NOMO-1 treated with DMSO at 0.1 percent for 48 hours (cell line): Measurements from ENCODE around the gene PLOD3.

Experiments used
- DNase-seq: peaks from one replicate; lab custom pipeline; 2025; ENCODE audit not compliant: unreplicated experiment; lab: John Stamatoyannopoulos, UW

The PLOD3 gene

DNA sequence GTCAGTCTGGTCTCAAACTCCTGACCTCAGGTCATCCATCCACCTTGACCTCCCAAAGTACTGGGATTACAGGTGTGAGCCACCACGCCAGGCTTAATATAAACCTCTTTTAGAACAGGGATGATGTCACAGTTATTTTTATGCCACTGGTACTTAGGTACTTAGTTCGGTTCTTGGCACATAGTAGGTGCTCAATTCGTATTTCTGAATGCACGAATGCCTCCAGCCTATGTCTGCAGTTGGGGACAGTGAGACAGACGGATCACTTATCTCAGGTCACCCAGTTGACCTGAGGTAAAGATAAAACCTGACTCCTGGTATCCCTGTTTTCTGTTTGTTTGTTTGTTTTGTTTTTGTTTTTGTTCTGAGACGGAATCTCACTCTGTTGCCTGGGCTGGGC lies 31.2 kb downstream of the PLOD3 start:
- no peak for DNase-seq

DNA sequence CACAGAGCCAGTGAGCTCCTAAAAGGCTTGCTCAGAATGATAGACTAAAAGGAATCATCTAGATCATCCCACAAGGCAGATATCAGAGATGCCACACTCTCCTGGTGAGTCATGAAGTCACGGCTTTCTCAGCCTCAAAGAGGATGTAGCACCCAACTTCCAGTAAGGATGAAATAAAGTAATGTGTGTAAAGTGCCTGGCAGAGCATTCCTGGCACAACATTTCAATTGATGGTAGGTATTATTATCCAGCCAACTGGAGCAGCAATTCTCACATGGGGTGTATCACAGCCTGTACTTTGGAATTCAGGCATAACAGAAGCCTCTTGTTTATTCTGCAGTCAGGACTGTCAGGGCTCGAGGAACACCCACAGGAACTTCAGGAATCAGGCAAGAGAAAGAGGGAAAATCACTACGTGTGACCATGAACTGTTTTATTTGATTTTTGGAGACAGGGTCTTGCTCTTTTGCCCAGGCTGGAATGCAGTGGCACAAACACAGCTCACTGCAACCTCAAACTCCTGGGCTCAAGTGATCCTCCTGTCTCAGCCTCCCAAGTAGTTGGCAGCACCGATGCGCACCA lies 32.0 kb downstream of the PLOD3 start:
- DNase-seq: no peak

- no peak for DNase-seq
These were observed 37.1 kb downstream of the PLOD3 start, which contains the start of gene NAT16 for GRCh38 chr7:101180130-101180755. Gene NAT16, minus strand, starts transcription at chr7:101180293. Its CDS starts 5,486 bp downstream, at chr7:101174807.

DNA sequence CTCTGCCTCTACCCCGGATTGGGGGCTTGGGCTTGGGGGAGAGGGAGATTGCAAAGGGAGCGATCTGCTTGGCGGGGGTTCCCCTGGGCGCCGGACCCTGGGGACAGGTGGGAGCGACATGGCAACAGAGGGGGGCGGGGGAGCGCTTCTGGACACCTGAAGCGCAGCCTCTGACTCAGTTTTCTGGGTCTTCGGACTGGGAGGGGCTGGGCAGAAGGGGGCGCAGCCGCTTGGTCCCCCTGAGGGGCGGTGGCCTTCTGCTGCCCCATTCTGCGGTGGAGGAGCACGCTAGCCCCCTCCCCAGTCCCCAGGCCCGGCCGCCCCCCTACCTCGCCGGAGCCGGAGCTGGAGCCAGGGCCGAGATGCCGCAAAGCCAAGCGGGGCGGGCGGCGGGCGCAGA lies 37.7 kb downstream of the PLOD3 start:
- DNase-seq: no peak

GRCh38 chr7:101179117-101179516 lies 38.3 kb downstream of the PLOD3 start:
- DNase-seq: no peak

- DNase-seq: no peak
These were observed 39.7 kb downstream of the PLOD3 start for GRCh38 chr7:101177644-101178043.

GRCh38 chr7:101175664-101176063 lies 41.7 kb downstream of the PLOD3 start:
- no peak for DNase-seq

- DNase-seq: no peak
These were observed 43.0 kb downstream of the PLOD3 start for GRCh38 chr7:101174322-101174854.

GRCh38 chr7:101173752-101174244 lies 43.6 kb downstream of the PLOD3 start:
- peak; percentile 59 for DNase-seq

DNA sequence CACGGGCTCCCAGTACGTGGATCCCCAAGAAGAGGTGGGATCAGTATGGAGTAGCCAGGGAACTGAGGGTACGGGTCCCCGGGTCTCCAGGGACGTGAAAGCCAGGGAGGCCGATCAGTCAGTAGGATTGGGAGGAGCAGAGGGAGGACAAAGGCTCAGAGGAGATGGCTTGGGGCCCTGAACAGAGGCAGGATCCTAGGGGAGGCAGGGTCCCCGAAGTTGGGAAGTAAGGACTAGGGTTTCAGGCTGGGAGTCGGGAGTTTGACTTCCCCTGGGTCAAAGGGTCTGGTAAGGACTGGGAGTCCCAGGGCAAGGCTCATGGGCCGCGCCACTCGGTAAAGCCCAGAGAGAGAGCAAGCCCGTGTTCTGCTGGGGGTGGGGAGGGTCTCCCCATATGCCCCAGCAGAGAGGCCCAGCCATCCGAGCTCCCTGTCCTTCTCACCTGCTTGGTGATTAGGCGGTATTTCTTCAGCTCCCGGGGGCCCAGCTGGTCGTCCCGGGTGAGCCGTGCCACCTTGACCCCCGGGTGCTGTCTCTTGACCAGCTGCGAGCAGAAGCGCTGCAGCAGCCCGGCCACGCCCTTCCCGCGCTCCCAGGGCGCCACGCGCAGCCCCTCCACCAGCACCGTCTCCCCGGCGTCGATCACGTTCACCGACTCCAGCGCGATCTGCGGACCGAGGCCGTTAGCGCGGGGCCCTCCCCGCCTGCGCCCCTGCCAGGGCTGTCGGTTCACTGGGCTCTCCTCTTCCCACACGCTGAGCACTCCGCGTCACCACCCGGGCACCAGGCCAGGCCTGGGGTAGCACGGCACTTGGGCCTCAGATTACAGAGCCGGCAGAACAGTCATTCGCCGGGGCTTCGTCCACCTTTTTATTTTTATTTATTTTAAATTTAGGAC lies 44.3 kb downstream of the PLOD3 start:
- no peak for DNase-seq

- no peak for DNase-seq
These were observed 45.2 kb downstream of the PLOD3 start for GRCh38 chr7:101172005-101172853.

DNA sequence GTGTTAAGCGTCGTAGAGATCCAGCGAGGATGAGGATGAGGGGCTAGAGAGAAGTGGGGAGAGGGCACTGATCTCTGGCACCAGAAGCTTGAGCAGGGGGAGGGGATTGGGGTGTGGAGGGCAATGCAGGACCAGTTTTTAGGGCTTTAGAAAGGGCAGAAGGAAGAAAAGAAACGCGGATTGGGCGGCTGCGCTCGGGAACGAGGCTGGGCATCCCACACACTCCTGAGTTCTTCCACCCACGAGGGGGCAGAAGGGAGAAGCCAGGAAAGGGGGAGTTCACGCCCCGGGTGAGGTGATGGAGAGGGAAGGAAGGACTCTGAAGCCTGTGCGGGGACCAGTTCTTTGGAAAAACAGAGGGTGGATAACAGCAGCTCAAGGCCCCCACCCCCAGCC lies 45.9 kb downstream of the PLOD3 start:
- no peak for DNase-seq

DNA sequence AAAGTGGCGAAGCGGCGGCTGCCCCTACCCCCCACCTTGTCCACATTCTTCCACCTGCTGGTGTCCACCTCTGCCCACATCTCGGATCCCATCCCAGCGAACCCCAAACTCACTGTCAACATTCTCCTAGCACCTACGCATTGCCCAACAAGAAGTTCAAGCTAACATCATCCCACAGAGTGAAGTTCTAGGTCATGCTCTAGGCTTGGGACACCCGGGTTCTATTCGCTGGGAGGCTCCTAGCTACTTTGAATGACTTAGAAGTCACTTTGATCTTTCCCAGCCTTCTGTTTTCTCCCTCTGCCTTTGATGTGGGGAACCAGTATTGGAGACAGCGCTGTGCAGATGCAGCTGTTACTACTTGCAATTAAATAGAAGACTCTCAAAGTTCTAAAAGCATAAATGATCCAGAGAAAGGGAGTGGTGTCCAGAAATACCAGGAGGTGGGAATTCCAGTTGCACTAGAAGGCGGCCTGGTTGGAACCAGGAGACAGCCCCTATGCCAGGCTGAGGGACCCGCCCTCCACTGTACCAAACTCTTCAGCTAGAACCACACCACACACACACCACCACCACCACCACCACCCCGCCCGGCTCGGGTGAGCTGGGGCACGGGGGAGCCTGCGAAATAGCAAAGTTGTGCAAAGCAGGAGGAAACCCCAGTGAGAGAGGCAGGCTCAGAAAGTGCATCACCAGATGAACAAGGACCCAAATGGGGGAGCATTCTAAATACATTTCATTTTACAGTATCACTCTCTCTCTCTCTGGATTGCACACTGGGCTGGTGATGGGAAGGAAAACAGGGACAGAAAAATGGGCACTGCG lies 46.6 kb downstream of the PLOD3 start:
- DNase-seq: no peak

DNA sequence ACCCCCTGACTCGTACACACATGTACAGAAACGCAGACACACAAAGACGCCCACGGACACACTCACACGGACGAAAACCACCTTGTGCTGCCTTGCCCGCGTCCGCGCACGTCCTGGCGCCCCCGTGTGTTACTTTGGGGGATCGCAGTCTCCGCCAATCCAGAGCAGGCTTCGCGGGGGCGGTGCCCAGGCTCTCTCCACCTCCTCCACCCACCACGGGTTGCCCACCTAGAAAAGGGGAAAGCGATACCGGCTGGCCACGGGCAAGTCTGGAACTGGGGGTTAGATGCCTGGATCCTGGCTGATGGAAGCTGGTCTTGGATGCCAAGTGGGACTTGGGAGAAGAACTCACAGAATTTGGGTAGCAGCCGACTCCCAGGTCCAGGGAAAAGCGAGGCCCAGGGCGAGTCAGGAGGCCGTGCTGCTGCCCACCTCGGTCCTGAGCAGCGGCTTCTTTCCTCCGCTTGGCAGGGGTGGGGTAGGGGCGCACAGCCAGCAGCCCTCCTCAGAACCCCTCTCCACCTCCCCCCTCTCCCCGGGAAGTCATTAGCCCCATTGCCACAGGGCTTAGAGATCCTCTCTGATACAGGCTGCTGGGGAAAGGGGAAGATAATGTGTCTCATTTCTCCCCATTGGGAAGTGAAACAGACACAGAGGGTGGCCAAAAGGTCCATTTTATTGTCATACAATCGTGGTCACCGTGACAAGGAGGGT lies 47.4 kb downstream of the PLOD3 start:
- DNase-seq: peak; percentile 68

GRCh38 chr7:101169110-101169837 lies 48.1 kb downstream of the PLOD3 start:
- no peak for DNase-seq

DNA sequence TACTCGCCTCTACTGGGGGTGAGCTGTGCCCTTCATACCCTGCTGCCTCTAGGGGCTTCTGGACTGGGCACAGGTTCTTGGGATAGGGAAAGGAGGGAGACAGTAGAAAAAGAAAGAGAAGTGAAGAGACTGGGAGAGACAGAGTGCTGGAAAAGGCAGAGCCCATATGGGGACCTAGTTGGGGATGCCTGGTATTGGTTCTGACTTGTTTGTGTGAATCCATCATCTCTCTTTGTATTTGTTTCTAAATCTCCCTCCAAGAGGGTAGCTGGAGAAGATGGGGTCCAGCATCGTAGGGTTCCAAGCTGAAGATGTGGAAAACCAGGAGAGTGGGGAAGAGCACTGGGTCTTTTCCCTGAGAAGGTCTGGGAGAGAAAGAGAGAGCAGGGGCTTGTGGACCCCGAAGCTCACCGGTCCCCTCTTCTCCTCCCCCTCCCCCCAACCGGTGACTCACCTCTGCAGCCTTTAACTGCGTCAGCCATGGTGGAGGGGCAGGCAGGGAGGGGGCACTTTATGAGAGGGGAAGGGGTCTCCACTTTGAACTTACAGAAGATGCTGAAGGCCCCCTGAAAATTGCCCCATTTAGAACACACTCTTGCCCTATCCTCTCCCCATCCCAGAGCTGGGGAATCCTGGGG lies 48.9 kb downstream of the PLOD3 start:
- DNase-seq: no peak

- DNase-seq: no peak
These were observed 49.6 kb downstream of the PLOD3 start for GRCh38 chr7:101167645-101168411.
